ENCODE measurements around the gene ADAMTS2.
"Not testable (repeated sequence)": the region's sequence is repeated elsewhere in the genome, so short reads cannot be mapped to it uniquely, and the experiment has no call there.

The ADAMTS2 gene

GRCh38 chr5:179111267-179112207 lies 233.7 kb downstream of the ADAMTS2 start:
- no peak for DNase-seq (ENCODE audit: low read depth in 3 of 3)

GRCh38 chr5:179110528-179110927 lies 234.7 kb downstream of the ADAMTS2 start:
- no peak for DNase-seq (ENCODE audit: low read depth in 3 of 3)

- not testable (repeated sequence) for DNase-seq (ENCODE audit: low read depth in 3 of 3)
Observed at GRCh38 chr5:179101282-179101681, 244.0 kb downstream of the ADAMTS2 start.

DNA sequence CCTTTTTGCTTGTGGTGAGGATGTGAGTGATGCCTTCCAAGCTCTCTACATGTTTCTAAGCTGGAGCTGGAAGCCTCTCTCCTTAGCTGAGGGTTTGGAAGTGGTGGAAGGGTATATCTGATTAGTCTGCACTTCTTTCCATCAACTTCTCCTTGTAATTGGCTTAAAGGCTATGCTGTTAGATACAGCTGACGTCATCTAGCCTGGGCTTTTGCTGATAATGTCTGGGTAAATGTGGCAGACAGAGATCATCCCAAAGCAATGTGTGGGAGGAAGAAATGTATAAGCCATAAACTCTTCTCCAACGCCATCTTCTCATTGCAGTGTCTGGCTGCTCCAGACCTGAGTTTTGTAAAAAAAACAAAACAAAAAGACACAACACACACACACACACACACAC lies 255.8 kb downstream of the ADAMTS2 start:
- no peak for DNase-seq (ENCODE audit: low read depth in 3 of 3)

DNA sequence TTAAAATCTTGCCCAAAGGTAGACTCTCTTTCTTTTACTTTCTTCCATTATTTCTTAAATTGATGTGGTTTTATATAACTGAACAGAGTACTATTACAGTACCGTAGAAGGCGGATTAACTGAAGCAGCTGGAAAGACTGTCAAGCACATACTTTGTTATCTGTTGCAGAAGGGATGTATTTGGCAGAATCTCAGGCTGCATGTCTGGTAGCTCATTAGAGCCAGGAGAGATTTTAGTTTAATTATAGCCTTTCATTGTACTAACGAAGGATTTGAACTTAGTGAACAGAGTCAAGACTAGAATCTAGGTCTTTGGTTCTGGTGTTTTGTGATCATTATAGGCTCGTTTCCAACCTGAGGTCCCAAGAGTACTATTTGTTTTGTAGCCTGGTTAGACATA lies 264.5 kb downstream of the ADAMTS2 start:
- DNase-seq (ENCODE audit: low read depth in 3 of 3), result no peak

DNA sequence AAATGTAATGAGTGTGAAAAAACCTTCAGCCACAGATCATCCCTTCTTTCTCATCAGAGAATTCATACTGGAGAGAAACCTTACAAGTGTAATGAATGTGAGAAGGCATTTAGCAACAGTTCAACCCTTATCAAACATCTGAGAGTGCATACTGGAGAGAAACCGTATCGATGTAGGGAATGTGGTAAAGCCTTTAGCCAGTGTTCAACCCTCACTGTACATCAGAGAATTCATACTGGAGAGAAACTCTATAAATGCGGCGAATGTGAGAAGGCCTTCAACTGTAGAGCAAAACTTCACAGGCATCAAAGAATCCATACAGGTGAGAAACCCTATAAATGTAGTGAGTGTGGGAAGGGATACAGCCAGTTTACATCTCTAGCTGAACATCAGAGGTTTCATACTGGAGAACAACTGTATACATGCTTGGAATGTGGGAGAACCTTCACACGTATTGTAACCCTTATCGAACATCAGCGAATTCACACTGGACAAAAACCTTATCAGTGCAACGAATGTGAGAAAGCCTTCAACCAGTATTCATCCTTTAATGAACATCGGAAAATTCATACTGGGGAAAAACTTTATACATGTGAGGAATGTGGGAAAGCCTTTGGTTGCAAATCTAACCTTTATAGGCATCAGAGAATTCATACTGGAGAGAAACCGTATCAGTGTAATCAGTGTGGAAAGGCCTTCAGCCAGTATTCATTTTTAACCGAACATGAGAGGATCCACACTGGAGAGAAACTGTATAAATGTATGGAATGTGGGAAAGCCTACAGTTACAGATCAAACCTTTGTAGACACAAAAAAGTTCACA lies 265.9 kb downstream of the ADAMTS2 start:
- no peak for DNase-seq (ENCODE audit: low read depth in 3 of 3)

DNA sequence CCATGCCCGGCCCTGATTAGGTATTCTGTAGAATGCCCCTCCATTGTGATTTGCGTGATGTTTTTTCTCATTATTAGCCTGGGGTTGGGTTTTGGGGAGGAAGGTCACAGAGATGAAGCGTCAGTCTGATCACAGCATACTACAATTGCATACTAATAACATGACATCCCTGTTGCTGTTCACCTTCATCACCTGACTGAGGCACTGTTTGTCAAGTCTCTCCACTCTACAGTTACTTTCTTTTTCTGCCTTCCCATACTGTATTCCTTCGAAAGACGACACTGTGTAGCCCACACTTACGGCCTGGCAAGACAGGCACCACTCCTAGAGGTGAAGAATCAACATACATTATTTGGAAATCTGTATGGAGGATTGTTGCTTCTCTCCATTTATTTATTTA lies 279.6 kb downstream of the ADAMTS2 start:
- DNase-seq (ENCODE audit: low read depth in 3 of 3), result no peak

GRCh38 chr5:179061025-179061424 lies 284.2 kb downstream of the ADAMTS2 start:
- DNase-seq (ENCODE audit: low read depth in 3 of 3), result no peak

Measured in stimulated activated CD4-positive, alpha-beta T cell treated with anti-CD3 and anti-CD28 coated beads, TNF-alpha, amount 100 ng/mL, for 48 hours (primary cell).